OCI-LY7 (cell line): ENCODE measurements around the gene PRKCA. TPM values are rescaled to one million over a fixed set of nuclear protein-coding genes. Genes with fewer than 3 reads are reported as not detected.

Experiments
- BruUV-seq: library from RNA; stranded (reverse); fragments of 400-500 nt; replicated peaks from 2 replicates; lab custom pipeline; 2021; lab: Mats Ljungman, UMichigan
- CTCF ChIA-PET: fragments of 300-600 bp; sonication (Branson Sonifier 250); formaldehyde crosslinking; loops from one replicate; lab custom pipeline; 2022; ENCODE audit warnings: antibody characterized with exemption; ENCODE audit not compliant: unreplicated experiment; lab: Charles Lee
- POLR2A ChIA-PET: fragments of 300-600 bp; sonication (Branson Sonifier 250); formaldehyde crosslinking; loops from one replicate; lab custom pipeline; 2022; ENCODE audit warnings: antibody characterized with exemption; lab: Charles Lee
- DNase-seq: peaks from one replicate; pipeline ENCODE4 v3.0.0-alpha.2; 2015; ENCODE audit warnings: low spot score
- H2AFZ ChIP-seq: fragments of 200-600 bp; sonication (generic), shearing (Covaris generic); 2 replicates; pipeline ENCODE4 v1.6.1; 2014; ENCODE audit warnings: mild to moderate bottlenecking, antibody characterized with exemption, low read length, moderate library complexity
- H3K27ac ChIP-seq: fragments of 200-600 bp; sonication (generic); 2 replicates; pipeline ENCODE4 v1.5.1; 2014; ENCODE audit warnings: mixed run types, low read depth, mild to moderate bottlenecking, moderate library complexity, low read length, inconsistent platforms; ENCODE audit not compliant: poor library complexity, severe bottlenecking
- H3K36me3 ChIP-seq: fragments of 200-600 bp; sonication (generic); 2 replicates; pipeline ENCODE4 v1.6.1; 2014; ENCODE audit warnings: mild to moderate bottlenecking, antibody characterized with exemption, low read length, moderate library complexity, mixed read lengths; ENCODE audit not compliant: insufficient read depth
- H3K4me1 ChIP-seq: fragments of 200-600 bp; sonication (generic); 2 replicates; pipeline ENCODE4 v1.5.1; 2014; ENCODE audit warnings: mild to moderate bottlenecking, low read length; ENCODE audit not compliant: insufficient read depth, poor library complexity, severe bottlenecking
- H3K4me2 ChIP-seq: fragments of 200-600 bp; sonication (generic); 2 replicates; pipeline ENCODE4 v1.6.1; 2014; ENCODE audit warnings: mild to moderate bottlenecking, low read length
- H3K4me3 ChIP-seq: fragments of 200-600 bp; sonication (generic); 2 replicates; pipeline ENCODE4 v1.5.1; 2014; ENCODE audit warnings: mild to moderate bottlenecking, low read depth, low read length; ENCODE audit not compliant: poor library complexity, severe bottlenecking
- H3K79me2 ChIP-seq: fragments of 200-600 bp; sonication (generic); 2 replicates; pipeline ENCODE4 v1.6.1; 2016; ENCODE audit warnings: low read depth, mild to moderate bottlenecking, low read length, moderate library complexity, mixed read lengths; ENCODE audit not compliant: insufficient read depth
- H3K9me2 ChIP-seq: fragments of 200-600 bp; sonication (generic); 2 replicates; pipeline ENCODE4 v1.6.1; 2016; ENCODE audit warnings: mild to moderate bottlenecking, low read length, mixed read lengths; ENCODE audit not compliant: insufficient read depth
- H3K9me3 ChIP-seq: fragments of 200-600 bp; sonication (generic); 2 replicates; pipeline ENCODE4 v1.6.1; 2014; ENCODE audit warnings: mild to moderate bottlenecking, mixed run types, low read length, mixed read lengths
- H4K20me1 ChIP-seq: fragments of 200-600 bp; sonication (generic); 2 replicates; pipeline ENCODE4 v1.6.1; 2014; ENCODE audit warnings: mild to moderate bottlenecking, antibody characterized with exemption, low read length, moderate library complexity, mixed read lengths; ENCODE audit not compliant: insufficient read depth
- CTCF ChIP-seq: fragments of 200-600 bp; sonication (generic); conservative IDR thresholded peaks from 2 replicates; pipeline ENCODE4 v1.5.1; 2014; ENCODE audit warnings: mild to moderate bottlenecking, antibody characterized with exemption, low read length, moderate library complexity, mixed read lengths
- EZH2phosphoT487 ChIP-seq: fragments of 200-600 bp; sonication (generic); IDR thresholded peaks from 2 replicates; pipeline ENCODE4 v1.6.1; 2018; ENCODE audit warnings: low read depth, borderline replicate concordance, mild to moderate bottlenecking, mixed run types, antibody characterized with exemption, low read length, moderate library complexity, mixed read lengths
- intact Hi-C: fragments of 100-400 bp; cut with micrococcal nuclease; formaldehyde crosslinking; loops from one replicate; pipeline ENCODE4 v1.10.0; 2022; ENCODE audit not compliant: unreplicated experiment
- total RNA-seq, 2 experiments: library from RNA; depleted of rRNA in 1 of 2; stranded (reverse); fragments of >200 nt in 1 of 2; shearing (Covaris generic) in 1 of 2; gene quantifications; 2 replicates each; pipeline ENCODE4 v1.2.3, GENCODE V29; 2014 to 2022

PRKCA gene
- total RNA-seq, 2 experiments from 2014 or later: 6.6 to 32.1 TPM

- Histone ChIP-seq H3K27ac (no peak overlapping the region), H3K4me3 (no peak overlapping the region), H3K9me2 (no peaks in the 10 kb centered on the region), H2AFZ (no peak overlapping the region), H3K4me2 (no peak overlapping the region), H3K9me3 (no peaks in the 10 kb centered on the region), H3K4me1 (no peaks in the 10 kb centered on the region), H4K20me1 (no peaks in the 10 kb centered on the region), H3K36me3 (no peaks in the 10 kb centered on the region), H3K79me2 (no peaks in the 10 kb centered on the region)
- ChIA-PET CTCF (no interaction called here), POLR2A (interaction anchor here (1.1 kb wide), 1 partner anchor 15 kb away, joined by 4 read pairs; no protein-coding TSS in a partner anchor)
- intact Hi-C loops: no loop called here
- no TSS peak for BruUV-seq
- no peak for DNase-seq
- TF ChIP-seq CTCF (no peak), EZH2phosphoT487 (no peak)
Measured at GRCh38 chr17:66273586-66273848, 28.9 kb upstream of the PRKCA start.

DNA sequence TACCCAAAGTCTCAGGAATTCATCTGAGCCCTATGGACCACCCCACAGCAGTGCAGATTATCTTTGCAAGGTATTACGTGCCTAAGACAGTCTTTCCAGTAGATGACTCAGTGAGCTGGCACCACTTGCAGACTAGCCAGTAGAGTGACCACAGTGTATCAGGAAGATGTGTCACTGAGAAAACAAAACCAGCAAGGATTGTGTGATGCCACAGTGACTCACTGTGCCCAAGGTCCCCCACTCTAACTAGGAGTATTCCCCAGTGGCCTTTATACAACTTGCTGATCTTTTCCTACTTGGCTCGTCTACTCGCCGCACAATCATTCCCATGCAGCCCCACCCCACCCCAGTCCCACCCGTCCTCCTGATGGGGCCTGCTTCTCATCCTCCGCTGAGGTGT lies 26.8 kb upstream of the PRKCA start:
- no peak overlapping the region for H3K4me3 ChIP-seq
- ChIA-PET CTCF (no interaction called here), POLR2A (no interaction called here)
- H3K36me3 ChIP-seq: no peaks in the 10 kb centered on the region
- no peak for DNase-seq
- TF ChIP-seq EZH2phosphoT487 (no peak), CTCF (no peak)
- no peaks in the 10 kb centered on the region for H3K9me3 ChIP-seq
- H4K20me1 ChIP-seq: no peaks in the 10 kb centered on the region
- BruUV-seq: no TSS peak
- no peaks in the 10 kb centered on the region for H3K4me1 ChIP-seq
- intact Hi-C loops: no loop called here
- no peak overlapping the region for H3K27ac ChIP-seq
- no peak overlapping the region for H2AFZ ChIP-seq
- no peak overlapping the region for H3K4me2 ChIP-seq
- H3K79me2 ChIP-seq: no peaks in the 10 kb centered on the region
- no peaks in the 10 kb centered on the region for H3K9me2 ChIP-seq

DNA sequence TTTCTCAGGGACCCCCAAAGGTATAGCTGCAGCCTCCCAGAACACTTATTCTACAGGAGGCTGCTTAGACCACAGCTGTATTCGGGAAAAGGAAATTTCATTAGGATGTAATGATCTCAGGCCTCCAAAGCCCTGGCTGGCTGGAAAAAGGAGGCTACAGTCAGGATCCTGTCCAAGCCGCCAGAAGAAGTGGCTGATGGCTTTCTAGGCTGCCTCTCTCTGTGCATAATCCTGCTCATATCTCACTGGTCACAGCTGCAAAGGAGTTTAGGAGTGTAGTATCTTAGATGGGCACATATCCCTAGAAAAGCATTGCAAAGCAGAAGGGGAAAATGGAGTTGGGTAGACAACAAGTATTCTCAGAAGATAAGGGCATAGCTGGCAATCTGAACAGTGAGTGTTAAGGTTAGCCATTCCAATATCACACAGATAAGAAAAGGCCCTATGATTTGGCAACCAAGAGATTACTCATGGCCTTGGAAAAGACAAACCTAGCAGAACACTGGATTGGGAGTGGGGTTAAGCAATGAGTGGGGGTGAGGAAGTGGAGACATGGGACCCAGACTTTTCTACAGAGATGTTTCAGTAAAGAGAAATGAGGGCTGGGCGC lies 26.0 kb upstream of the PRKCA start:
- Histone ChIP-seq H3K9me3 (no peaks in the 10 kb centered on the region), H2AFZ (no peak overlapping the region), H3K4me2 (no peak overlapping the region), H3K4me3 (no peak overlapping the region), H3K4me1 (no peaks in the 10 kb centered on the region), H4K20me1 (no peaks in the 10 kb centered on the region), H3K36me3 (no peaks in the 10 kb centered on the region), H3K27ac (no peak overlapping the region), H3K79me2 (no peaks in the 10 kb centered on the region), H3K9me2 (no peaks in the 10 kb centered on the region)
- DNase-seq: no peak
- TF ChIP-seq EZH2phosphoT487: no peak
- no peak for TF ChIP-seq CTCF
- no TSS peak for BruUV-seq
- ChIA-PET POLR2A (no interaction called here), CTCF (no interaction called here)
- intact Hi-C loops: no loop called here
